DMS153 treated with DMSO at 0.1 percent for 48 hours (cell line): Measurements from ENCODE around the gene DCUN1D2.
"Not testable (repeated sequence)": the region's sequence is repeated elsewhere in the genome, so short reads cannot be mapped to it uniquely, and the experiment has no call there.

ENCODE experiments used
- DNase-seq: peaks from one replicate; lab custom pipeline; 2025; ENCODE audit not compliant: unreplicated experiment; lab: John Stamatoyannopoulos, UW

The DCUN1D2 gene

DNA sequence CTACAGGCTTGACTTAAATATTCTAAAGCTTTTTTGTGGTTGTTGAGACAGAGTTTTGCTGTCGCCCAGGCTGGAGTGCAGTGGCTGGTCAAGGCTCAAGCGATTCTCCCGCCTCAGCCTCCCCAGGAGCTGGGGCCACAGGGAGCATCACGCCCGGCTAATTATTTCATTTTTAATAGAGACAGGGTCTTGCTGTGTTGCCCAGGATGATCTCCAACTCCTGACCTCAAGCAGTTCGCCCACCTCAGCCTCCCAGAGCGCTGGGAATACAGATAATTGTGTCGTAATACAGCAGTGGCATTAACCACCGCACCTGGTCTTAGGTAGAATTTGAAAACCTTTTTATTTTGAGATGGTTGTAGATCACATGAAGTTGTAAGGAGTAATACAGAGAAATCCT, 1.5 kb upstream of the DCUN1D2 start:
- DNase-seq, result no peak

DNA sequence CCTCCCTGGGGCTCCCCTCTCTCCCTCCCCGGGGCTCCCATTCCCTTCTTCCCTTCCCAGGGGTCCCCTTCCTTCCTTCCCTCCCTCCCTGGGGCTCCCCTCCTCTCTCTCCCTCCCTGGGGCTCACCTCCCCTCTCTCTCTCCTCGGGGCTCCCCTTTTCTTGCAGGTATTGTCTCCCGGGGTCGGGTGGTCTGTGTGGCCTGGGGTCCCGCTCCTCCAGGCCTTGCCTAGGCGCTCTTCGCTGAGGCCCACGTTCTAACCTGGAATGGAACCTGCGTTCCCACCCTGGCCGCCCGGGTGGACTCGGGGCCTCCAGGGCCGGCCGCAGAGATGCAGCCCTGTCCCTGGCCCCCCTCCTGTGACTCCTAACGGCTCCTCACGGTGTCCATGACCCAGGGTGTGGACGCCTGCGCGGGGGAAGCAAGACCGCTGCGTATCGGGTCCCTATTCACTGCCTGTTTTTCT, 940 bp upstream of the DCUN1D2 start:
- no peak for DNase-seq

DNA sequence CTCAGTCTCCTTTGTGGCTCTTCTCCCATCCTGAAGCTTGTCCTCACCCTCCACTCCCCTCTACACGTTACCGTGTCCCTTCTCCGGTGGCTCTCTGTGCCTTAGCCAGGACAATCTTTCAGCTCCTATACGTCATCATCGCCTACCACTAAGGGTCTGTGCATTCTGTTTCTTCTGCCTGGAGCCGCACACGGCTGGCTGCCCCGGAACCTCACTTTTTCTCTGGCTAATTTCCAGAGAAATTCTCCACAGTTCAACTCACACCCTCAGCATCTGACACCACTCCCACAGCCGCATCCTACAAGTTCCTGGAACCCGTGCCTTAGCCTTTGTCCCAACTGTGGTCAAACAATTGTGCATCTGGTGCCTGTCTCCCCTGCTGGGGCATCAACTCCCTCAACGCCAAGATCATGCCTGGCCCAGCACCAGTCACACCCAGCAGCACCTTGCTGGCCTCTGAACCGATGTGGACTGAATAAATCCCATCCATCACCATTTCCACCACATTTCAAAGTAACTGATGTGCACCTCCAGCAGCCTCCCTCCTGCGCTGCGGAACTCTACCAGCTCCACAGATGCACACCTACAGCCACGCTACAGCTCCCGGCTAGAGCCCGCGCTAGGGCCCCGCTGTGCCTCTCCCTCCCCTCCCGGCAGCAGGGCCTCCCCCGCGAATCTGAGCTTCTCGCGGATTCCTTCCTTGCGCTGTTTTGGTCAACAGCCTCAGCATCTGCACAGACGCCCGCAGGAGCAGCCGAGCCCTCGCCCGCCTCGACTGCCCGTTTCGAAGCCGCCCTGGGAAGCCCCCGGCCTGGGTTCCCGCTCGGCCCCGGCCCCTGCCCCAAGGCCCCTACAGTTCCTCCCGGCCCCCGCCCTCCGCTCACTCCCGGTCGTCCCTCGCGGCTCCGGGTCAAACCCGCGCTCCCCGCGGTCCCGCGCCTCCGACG, 689 bp downstream of the DCUN1D2 start:
- DNase-seq, result no peak

DNA sequence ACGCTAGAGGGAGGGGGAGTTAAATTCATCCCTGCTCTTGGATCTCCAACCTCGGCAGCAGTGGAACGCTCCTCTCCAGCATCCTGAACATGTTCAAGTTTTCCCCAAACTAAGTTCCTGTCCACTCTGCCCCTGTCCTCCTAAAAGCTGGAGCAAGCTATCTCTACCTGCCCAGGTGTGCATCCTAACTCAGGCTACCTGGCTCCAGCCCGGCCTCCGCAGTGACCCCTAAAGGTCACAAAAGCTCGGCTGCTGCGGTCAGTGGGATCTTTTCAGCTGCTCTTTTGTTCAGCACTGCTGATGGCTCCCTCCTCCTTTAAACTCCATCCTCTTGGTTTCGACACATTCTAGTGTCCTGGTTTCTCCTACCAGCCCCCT, 1.4 kb downstream of the DCUN1D2 start:
- no peak for DNase-seq

DNA sequence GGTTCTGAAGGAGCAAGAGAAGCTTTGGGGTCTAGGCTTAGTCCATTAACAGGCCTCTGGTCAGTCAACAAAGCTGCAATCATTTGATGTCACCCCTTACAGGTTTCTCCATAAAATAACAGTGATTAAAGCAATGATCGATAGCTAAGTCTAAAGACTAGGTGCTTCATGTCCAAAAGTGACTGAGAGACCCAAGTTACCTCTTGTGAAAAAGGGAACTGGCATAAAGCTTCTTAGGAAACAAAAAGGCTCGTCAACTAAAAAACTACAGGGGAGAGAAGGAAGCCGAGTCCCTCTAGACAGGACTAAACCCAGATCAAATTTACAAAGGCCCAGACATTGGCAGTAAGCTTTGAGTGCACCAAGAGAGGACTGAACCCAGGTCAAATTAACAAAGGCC, 2.2 kb downstream of the DCUN1D2 start:
- DNase-seq, result no peak

DNA sequence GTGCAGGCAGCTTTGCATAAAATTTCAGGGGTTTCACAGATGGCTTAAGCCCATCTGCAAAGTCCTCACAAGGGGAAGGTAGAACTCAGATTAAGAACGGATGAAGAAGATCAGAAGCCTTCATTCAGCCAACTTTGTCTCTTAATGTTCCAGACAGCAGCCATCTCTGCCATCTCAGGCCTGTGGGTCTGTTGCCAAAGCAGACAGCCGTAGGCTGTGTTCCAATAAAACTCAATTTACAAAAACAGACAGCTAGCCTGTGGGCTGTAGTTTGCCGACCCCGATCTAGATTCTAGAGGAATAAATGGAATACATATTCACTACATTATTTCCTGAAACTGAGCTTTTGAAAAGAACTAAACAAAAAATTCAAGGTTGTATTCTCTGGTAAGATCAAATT, 3.8 kb downstream of the DCUN1D2 start:
- no peak for DNase-seq

DNA sequence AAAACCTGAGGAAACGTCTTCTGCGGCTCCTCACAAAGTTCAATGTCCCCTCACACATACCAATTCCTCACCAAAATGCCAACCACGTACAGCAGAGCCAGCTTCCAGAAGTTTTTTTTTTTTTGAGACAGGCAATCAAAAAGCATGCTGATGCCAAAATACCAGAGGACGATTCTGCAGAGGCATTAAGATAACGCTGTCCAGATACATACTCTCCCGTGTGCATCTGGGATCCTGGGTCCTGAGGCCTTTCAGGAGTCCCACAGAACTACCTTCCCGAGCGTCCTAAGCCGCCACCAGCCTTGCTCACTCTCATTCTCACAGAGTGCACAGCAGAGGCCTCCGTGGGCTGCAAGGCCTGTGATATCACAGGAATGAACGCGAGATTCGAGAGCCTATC, 5.0 kb downstream of the DCUN1D2 start:
- DNase-seq, result no peak

DNA sequence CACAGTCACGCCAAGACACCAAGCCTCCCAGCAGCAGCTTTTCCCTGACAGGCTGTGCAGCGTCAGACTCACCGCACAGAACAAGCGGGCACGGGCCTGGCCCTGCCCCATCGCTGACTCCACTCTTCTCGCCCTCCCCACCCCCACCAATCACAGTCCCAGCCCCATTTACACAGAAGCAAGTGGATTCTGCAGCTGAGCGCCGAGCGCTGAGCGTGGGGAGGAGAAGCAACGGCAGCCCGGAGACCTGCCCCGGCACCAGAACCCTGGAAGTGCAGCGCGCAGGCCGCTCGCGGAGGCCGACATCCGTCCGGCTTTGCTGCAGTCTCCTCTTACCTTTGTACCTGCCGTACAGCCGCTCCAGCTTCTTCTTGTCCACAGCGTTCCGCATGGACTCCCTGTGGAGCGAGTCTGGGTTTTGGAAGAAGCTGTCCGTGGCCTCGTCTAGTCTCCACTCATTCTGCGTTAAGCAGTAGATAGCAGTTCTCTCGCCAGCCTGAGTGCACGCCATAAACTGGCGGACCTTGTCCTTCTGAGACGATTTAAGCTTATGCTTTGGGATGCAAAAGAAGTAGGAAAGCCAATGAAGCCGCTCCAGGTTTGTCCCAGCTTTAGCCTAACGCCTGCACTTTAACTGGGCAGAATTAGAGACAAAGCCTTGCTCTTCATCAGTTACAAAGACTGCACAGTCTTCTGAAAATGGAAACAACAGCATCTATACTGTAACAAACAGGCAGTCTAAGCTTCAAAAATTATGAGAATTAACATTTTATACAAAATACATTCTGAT, 6.8 kb downstream of the DCUN1D2 start:
- DNase-seq, result no peak

DNA sequence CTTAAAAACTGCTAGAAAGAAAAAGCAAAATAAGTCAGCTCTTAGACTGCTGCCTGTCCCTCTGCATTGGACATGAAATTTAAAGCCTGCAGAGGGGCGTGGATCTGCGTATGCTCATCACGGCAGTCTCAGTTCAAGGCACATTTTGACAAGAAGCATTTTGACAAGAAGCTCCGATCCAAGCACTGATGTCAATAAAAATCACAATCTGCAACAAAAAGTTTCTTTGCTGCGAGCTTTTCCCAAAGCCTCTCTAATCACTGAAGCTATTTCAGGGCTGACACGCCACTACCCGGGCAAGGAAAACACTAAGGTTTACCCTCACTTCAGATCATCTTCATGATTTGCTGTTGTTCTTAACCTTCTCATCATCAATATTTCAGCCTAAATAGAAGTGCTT, 7.4 kb downstream of the DCUN1D2 start:
- DNase-seq, result no peak

DNA sequence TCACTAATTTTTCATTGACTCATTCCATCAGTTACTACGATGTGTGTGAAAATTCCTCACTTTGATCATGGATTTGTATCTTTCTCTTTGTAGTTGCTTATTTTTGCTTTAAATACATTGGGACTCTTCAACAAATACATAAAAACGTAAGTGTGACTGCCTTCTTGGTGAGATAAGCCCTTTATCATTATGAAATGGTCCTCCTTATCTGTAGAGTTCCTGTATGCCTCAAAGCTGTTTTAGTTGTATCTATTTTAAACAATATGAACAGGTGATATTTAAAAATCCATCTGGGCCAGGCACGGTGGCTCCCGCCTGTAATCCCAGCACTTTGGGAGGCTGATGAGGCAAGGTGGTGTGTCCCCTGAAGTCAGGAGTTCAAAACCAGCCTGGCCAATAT, 11.3 kb downstream of the DCUN1D2 start:
- no peak for DNase-seq

DNA sequence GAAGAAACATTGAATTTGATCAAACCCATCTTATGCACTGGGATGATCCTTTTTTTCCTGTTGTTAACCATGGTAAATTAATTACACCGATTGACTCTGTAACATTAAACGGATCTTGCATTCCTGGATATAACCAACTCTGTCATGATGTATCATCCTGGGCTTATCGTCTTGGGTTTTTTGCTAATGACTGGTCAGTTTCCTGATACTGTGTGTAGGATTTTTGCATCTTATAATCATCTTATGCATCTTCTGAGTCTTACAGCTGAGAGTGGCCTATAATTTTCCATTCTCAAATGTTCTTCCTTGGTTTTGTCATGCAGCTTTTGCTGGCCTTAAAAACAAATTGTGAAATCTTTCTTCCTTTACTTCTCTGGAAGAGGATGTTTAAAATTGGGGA, 12.8 kb downstream of the DCUN1D2 start:
- DNase-seq, result no peak

DNA sequence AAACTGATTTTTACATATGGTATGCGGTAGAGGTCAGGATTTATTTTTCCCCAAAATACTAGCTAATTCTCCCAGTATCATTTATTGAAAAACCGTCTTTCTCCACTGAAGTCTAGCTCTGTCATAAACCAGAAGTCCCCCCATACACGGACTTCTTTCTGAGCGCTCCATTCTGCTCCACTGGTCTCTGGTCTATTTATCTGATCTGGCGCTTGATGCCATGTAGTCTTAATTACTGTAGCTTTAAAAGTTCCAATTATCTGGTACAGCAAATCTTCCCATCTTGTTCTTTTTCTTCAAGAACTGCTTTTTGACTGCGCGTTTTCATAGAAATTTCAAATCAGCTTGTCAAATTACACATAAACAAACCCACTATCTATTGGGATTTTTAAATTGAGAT, 13.7 kb downstream of the DCUN1D2 start:
- no peak for DNase-seq

DNA sequence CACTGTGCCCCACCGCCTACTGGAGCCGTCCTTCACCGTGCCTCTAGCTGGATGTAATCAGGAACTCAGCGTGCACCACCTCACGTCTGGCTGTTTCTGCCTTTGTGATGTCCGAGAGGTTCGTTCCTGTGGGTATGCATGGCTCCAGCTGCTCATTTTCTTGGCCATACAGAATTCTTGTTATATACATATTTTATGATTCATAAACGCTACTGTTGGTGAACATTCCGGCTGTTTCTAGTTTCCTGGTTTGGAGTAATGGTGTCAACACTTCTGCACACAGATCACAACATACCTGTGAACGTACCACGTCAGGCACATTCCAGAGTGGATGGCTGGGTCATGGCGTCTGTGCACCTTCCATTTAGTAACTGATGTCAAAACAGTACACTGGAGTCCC, 14.6 kb downstream of the DCUN1D2 start:
- no peak for DNase-seq

DNA sequence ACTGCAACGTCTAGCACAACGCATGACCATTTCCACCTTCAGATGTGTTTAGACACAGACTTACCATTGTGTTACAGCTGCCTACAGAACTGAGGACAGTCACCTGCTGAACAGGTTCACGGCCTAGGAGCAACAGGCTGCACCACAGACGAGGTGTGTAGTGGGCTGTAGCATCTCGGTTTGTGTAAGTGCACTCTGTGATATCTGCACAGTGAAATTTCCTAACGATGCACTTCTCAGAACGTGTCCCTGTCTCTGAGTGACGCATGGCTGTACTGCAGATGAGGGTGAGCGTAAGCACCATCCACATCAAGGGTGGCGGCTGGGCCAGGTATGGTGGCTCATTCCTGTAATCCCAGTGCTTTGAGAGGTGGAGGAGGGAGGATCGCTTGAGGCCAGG, 15.2 kb downstream of the DCUN1D2 start:
- DNase-seq, result no peak

DNA sequence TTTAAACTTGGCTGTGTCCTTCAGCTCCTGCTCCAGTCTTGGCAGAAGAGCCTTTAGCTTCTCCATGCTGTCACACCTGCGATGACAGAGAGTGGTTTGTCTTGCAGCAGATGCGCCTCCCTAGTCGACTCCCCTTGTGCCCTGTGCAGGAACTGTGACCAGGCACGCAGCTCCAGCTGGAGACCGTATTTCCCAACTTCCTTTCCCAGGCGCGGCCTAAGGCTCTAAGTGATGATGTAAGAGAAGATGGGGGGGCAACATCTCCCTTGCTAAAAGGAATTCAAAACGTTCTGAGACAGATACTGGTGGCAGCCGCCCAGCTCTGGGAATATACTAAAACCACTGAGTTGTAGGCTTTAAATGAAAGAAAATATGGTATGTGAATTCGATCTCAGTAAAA, 16.3 kb downstream of the DCUN1D2 start:
- DNase-seq, result no peak

DNA sequence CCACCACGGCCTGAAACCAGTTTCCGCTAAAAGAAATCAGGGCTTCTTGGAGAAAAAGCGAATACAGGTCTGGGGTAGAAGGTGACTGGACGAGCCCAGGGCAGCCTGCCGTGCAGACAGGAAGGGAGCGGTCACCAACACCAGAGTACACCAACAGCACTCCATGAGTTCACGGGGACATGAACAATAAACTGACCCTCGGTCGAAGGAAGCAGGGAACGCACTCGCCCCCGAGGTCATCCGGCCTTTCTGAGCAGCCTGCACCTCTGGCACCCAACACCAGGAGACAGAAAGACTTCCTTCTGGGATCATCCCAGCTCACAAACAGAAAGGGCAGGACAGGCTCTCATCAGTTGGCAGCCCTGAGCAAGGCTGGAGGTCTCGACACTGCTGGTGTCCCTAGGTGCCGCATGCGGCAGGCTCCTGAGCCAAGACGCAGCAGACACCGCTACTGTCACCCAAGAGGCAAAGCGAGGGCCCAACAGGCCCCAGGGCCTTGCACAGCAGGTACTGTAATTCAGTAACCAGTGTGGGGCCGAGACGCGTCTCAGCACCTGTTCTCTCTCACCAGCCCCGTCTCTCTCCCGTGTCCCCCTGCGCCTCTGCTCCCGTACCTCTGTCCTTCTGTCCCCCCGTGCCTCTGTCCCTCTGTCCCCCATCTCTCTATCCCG, 18.0 kb downstream of the DCUN1D2 start:
- no peak for DNase-seq

DNA sequence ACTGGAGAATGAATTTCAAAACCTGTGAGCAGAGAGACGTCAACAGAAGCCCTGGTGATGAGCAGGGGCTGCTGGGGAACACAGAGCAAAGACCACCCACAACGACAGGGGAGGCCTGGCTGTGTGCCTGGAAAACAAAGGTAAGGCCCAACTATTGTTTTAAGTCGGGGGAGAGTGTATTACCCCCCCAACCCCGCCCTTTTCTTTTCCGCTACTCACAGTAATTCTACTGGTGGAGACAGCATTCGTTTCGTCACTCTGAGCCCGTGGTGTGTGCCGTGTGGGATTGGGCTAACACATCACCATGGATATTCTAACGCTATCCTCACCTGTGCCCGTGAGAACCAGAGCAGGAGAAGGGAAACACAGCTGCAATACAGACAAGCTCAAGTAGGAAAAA, 18.7 kb downstream of the DCUN1D2 start:
- DNase-seq, result no peak

DNA sequence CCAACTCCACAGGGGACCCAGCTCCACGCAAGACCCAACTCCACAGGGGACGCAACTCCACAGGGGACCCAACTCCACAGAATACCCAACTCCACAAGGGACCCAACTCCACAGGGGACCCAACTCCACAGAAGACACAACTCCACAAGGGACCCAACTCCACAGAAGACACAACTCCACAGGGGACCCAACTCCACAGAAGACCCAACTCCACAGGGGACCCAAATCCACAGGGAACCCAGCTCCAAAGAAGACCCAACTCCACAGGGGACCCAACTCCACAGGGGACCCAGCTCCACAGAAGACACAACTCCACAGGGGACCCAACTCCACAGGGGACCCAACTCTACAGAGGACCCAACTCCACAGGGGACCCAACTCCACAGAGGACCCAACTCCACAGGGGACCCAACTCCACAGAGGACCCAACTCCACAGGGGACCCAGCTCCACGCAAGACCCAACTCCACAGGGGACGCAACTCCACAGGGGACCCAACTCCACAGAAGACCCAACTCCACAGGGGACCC, 19.8 kb downstream of the DCUN1D2 start:
- DNase-seq, result not testable (repeated sequence)

DNA sequence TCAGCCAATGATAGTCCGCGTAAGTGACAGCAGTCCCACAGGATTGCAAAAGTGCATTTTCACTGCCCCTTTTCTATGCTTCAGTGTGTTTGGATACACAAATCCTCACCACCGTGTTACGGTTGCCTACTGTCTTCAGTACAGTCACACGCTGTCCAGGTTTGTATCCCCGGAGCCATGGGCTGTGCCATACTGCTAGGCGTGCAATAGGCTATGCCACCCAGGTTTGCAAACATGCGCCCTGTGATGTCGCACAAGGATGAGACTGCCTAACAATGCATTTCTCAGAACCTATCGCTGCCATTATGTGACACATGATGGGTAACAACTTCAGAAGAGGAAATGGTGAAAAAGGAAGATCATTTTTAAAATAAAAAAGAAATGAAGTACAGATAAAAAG, 20.4 kb downstream of the DCUN1D2 start:
- DNase-seq, result no peak

DNA sequence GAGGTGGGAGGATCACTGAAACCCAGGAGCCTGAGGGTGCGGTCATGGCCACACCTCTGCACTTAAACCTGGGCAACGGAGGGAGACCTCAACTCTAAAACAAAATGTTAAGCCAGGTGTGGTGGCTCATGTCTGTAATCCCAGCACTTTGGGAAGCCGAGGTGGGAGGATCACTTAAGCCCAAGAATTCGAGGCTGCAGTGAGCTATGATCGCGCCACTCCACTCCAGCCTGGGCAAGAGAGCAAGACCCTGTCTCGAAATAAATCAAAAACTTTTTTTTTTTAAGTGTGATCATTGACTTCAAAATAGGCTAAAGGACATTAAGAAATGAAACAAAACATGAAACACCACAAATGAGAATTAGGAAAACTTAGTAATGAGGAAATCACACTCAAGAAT, 20.9 kb downstream of the DCUN1D2 start:
- no peak for DNase-seq

DNA sequence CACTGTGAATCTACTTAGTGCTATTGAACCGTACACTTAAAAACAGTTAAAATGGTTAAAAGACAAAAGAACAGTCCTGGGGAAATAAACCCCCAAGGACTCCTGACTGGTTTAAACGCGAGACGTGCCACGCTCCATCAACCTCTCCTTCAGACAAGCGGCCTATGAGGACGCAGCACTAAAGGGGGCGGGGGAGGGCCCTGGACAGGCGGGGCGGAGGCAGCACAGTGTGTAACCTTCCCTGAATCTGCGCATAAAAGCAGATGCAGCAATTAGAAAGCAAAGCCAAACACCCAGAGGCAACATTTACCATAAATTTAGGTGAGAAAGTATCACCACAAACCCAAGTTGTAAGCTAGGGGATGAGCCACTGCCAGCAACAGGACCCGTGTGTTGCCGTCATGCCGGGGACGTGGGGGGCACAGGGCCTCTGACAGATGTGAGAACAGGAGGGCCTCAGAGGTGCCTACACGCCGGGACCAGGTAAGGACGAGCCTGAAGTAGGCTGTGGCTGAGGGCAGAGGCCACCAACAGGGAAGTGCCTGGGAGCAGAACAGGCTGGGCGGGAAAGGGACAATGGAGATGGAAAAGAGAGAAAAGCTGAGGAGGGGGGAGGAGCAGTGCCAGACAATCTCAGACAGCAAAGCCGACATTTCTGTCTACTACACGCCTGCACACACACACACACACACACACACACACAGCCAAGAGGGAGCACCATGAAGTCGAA, 21.9 kb downstream of the DCUN1D2 start:
- no peak for DNase-seq
